Progenitor cell of endocrine pancreas (in vitro differentiated cells): ENCODE results near the gene OR10H1. TPM values are rescaled to one million over a fixed set of nuclear protein-coding genes. Genes with fewer than 3 reads are reported as not detected.
"Not testable (repeated sequence)": the region's sequence is repeated elsewhere in the genome, so short reads cannot be mapped to it uniquely, and the experiment has no call there.

Source experiments
- DNase-seq: peaks from one replicate; pipeline ENCODE4 v3.0.0; 2021; ENCODE audit warnings: low spot score; ENCODE audit not compliant: unreplicated experiment
- H3K27ac Mint-ChIP-seq: 2 replicates; pipeline ENCODE4 v1.8.0; 2021; ENCODE audit warnings: mild to moderate bottlenecking, moderate library complexity, mixed read lengths
- H3K27me3 Mint-ChIP-seq: 2 replicates; pipeline ENCODE4 v1.8.0; 2021; ENCODE audit warnings: mixed read lengths
- H3K36me3 Mint-ChIP-seq: 2 replicates; pipeline ENCODE4 v1.8.0; 2022; ENCODE audit warnings: mixed read lengths; ENCODE audit not compliant: insufficient read depth
- H3K4me1 Mint-ChIP-seq: 2 replicates; pipeline ENCODE4 v1.8.0; 2021; ENCODE audit warnings: low read depth, mixed read lengths
- H3K4me3 Mint-ChIP-seq: 2 replicates; pipeline ENCODE4 v1.8.0; 2021; ENCODE audit warnings: low read depth, mild to moderate bottlenecking, moderate library complexity, mixed read lengths
- H3K9me3 Mint-ChIP-seq: 2 replicates; pipeline ENCODE4 v1.8.0; 2021; ENCODE audit warnings: low read depth, mixed read lengths
- CTCF ChIP-seq: fragments of 200-600 bp; sonication (generic); IDR thresholded peaks from one replicate; pipeline ENCODE4 v1.5.0; 2021; ENCODE audit warnings: antibody characterized with exemption, mild to moderate bottlenecking; ENCODE audit not compliant: unreplicated experiment
- total RNA-seq: library from RNA; stranded (reverse); gene quantifications from 2 replicates; pipeline ENCODE4 v1.2.1, GENCODE V29; 2021

Gene OR10H1
- total RNA-seq, 1 donor from 2014 or later = not detected

GRCh38 chr19:15776991-15777970 lies 38.2 kb downstream of the OR10H1 start:
- H3K9me3 Mint-ChIP-seq = peaks cover 53% of the 10 kb centered on the region
- no peak overlapping the region for H3K27ac Mint-ChIP-seq
- H3K27me3 Mint-ChIP-seq = no peaks in the 10 kb centered on the region
- H3K4me3 Mint-ChIP-seq = no peak overlapping the region
- TF ChIP-seq CTCF = no peak
- H3K36me3 Mint-ChIP-seq = peaks cover 5% of the 10 kb centered on the region
- DNase-seq = no peak
- H3K4me1 Mint-ChIP-seq = no peaks in the 10 kb centered on the region

GRCh38 chr19:15776264-15776663 lies 39.2 kb downstream of the OR10H1 start:
- Mint-ChIP-seq H3K9me3 (peaks cover 56% of the 10 kb centered on the region), H3K4me3 (no peak overlapping the region), H3K27ac (no peak overlapping the region), H3K4me1 (no peaks in the 10 kb centered on the region), H3K36me3 (peaks cover 5% of the 10 kb centered on the region), H3K27me3 (no peaks in the 10 kb centered on the region)
- no peak for TF ChIP-seq CTCF
- no peak for DNase-seq

DNA sequence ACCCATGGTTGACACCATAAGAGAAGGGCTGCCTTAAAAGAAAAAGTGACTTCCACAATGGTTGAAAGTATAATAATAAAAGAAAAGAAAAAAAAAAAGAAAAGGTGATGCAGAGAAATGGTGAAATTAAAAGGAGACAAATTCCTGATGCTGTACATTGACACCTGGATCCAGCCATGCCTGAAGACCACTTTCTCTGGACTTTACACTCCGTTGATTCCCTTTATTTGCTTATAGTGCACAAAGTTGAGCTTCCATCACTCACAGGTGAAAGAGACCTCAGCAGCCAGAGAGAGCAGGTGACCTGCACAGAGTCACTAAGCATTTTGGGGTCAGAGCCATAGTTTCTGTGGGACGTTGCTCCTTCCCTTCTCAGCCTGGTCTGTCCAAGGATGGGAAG lies 40.2 kb downstream of the OR10H1 start:
- DNase-seq = no peak
- Mint-ChIP-seq H3K4me3 (no peak overlapping the region), H3K27ac (no peak overlapping the region), H3K27me3 (no peaks in the 10 kb centered on the region), H3K4me1 (no peaks in the 10 kb centered on the region), H3K9me3 (peaks cover 60% of the 10 kb centered on the region), H3K36me3 (peaks cover 5% of the 10 kb centered on the region)
- no peak for TF ChIP-seq CTCF

DNA sequence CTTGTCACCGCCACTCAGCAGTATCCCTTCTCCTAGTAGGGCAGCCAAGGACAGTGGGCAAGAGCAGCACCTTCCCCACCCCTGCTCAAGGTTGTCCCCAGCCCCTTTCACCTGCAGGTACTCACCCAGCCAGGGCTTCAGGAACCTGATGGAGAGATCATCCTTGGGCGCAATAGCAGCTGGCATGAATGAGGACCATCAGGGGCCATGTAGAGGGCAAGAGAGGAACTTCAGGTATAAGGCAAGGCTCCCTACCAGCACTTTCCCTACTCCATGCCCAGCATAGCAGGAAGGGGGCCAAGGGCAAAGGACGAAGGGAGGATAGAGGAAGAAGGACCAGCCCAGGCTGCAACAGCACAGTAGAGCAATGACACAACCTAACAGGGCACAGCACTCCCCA lies 41.3 kb downstream of the OR10H1 start:
- not testable (repeated sequence) for H3K27me3 Mint-ChIP-seq, H3K4me3 Mint-ChIP-seq, H3K36me3 Mint-ChIP-seq, H3K27ac Mint-ChIP-seq, DNase-seq, H3K4me1 Mint-ChIP-seq
- H3K9me3 Mint-ChIP-seq = peaks cover 66% of the 10 kb centered on the region

DNA sequence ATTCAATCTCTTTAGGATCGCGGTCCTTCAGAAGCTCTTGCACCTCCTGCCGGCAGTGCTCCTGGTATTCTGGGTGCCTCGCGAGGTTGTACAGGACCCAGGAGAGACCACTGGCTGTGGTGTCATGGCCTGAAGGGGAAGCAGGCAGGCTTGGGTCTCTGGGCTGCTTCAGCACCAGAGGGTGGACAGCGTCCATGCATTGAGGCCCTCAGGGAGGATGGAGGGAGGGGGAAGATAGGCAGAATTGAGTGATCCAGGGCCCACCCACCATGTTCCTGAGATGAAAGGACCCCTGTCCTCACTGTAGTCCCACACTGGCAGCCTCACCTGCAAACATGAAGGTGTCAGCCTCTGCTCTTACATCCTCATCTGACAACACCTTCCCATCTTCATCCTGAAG lies 45.9 kb downstream of the OR10H1 start:
- no peak for DNase-seq
- Mint-ChIP-seq H3K27me3 (no peaks in the 10 kb centered on the region), H3K9me3 (peaks cover 70% of the 10 kb centered on the region), H3K4me3 (no peak overlapping the region), H3K27ac (no peak overlapping the region), H3K4me1 (no peaks in the 10 kb centered on the region), H3K36me3 (peaks cover 2% of the 10 kb centered on the region)
- TF ChIP-seq CTCF = no peak
